C4-2B (cell line): ENCODE data around the gene FBXL17.

Experiments
- CTCF ChIP-seq: fragments of 450-650 bp; conservative IDR thresholded peaks from 2 replicates; pipeline ENCODE4 v1.5.1; 2017; ENCODE audit warnings: mild to moderate bottlenecking
- ZFX ChIP-seq: fragments of 450-650 bp; IDR thresholded peaks from 2 replicates; pipeline ENCODE4 v1.6.1; 2017

- no peak for TF ChIP-seq CTCF
- TF ChIP-seq ZFX: no peak
Observed at GRCh38 chr5:107929080-107929479, 452.8 kb downstream of the FBXL17 start.
